Stimulated activated CD8-positive, alpha-beta memory T cell treated with anti-CD3 and anti-CD28 coated beads, Interleukin-15, amount 100 ng/mL, for 1 hour (primary cell): ENCODE results near the gene LBHD2.

Source experiments
- DNase-seq: peaks from one replicate; pipeline ENCODE4 v3.0.0-alpha.2; 2020; ENCODE audit warnings: low read depth

The LBHD2 gene

GRCh38 chr14:103068351-103069073 lies 15.5 kb upstream of the LBHD2 start:
- DNase-seq, result no peak

GRCh38 chr14:103070263-103070885 lies 13.6 kb upstream of the LBHD2 start:
- no peak for DNase-seq

- DNase-seq, result no peak
Observed at GRCh38 chr14:103070971-103071542, 13.0 kb upstream of the LBHD2 start.

- no peak for DNase-seq
Observed at GRCh38 chr14:103071544-103072251, 12.3 kb upstream of the LBHD2 start.

- no peak for DNase-seq
Observed at GRCh38 chr14:103072595-103073366, 11.2 kb upstream of the LBHD2 start.

GRCh38 chr14:103073367-103073875 lies 10.6 kb upstream of the LBHD2 start:
- no peak for DNase-seq

- no peak for DNase-seq
Observed at GRCh38 chr14:103073876-103074728, 9.9 kb upstream of the LBHD2 start.

- no peak for DNase-seq
Observed at GRCh38 chr14:103074729-103075367, 9.2 kb upstream of the LBHD2 start.

- DNase-seq, result peak; percentile 45
Observed at GRCh38 chr14:103078420-103078749, 5.6 kb upstream of the LBHD2 start.

- DNase-seq, result no peak
Observed at GRCh38 chr14:103078860-103079587, 5.0 kb upstream of the LBHD2 start.

GRCh38 chr14:103081951-103082350 lies 2.1 kb upstream of the LBHD2 start:
- no peak for DNase-seq

GRCh38 chr14:103085106-103086091 lies 1.4 kb downstream of the LBHD2 start:
- DNase-seq, result no peak

GRCh38 chr14:103086771-103087342 lies 2.8 kb downstream of the LBHD2 start:
- no peak for DNase-seq

- DNase-seq, result no peak
Observed at GRCh38 chr14:103087343-103087835, 3.4 kb downstream of the LBHD2 start.

- no peak for DNase-seq
Observed at GRCh38 chr14:103088921-103089320, 4.9 kb downstream of the LBHD2 start.

GRCh38 chr14:103089386-103090335 lies 5.7 kb downstream of the LBHD2 start:
- DNase-seq, result no peak

GRCh38 chr14:103090481-103091020 lies 6.5 kb downstream of the LBHD2 start:
- no peak for DNase-seq
